Large intestine (tissue), 3 donors: ENCODE results near the gene MELK. TPM values are rescaled to one million over a fixed set of nuclear protein-coding genes. Genes with fewer than 3 reads are reported as not detected.
A peak's percentile ranks its signal among the peaks of the same experiment; 100 is the strongest.
"Not testable (repeated sequence)": the region's sequence is repeated elsewhere in the genome, so short reads cannot be mapped to it uniquely, and the experiment has no call there.

ENCODE experiments used
- DNase-seq, 2 donors: peaks; one replicate each; pipeline versions ENCODE4 v3.0.0 to v3.0.0-alpha.2; 2013
- H3K27ac ChIP-seq: one replicate; pipeline ENCODE4 v1.5.1; 2013; ENCODE audit warnings: low read length
- H3K27me3 ChIP-seq: 2 replicates; pipeline ENCODE4 v1.6.1; 2013; ENCODE audit warnings: low read length; ENCODE audit not compliant: control insufficient read depth, insufficient read depth
- H3K36me3 ChIP-seq: 2 replicates; pipeline ENCODE4 v1.6.1; 2013; ENCODE audit warnings: low read length; ENCODE audit not compliant: control insufficient read depth, insufficient read depth
- H3K4me1 ChIP-seq: one replicate; pipeline ENCODE4 v1.6.1; 2013; ENCODE audit warnings: low read length; ENCODE audit not compliant: control insufficient read depth, insufficient read depth
- H3K4me3 ChIP-seq: one replicate; pipeline ENCODE4 v1.5.1; 2013; ENCODE audit warnings: low read length
- H3K9me3 ChIP-seq: one replicate; pipeline ENCODE4 v1.6.1; 2013; ENCODE audit warnings: mild to moderate bottlenecking, low read depth, low read length, moderate library complexity; ENCODE audit not compliant: control insufficient read depth
- WGBS: methylation state at CpG from one replicate; pipeline ENCODE4 v1.1.5; 2013; ENCODE audit warnings: low lambda C conversion rate; ENCODE audit not compliant: insufficient coverage; 5-methylcytosine and 5-hydroxymethylcytosine counted together
- polyA plus RNA-seq: library from polyadenylated mRNA; unstranded; fragments of 120-200 nt; gene quantifications from one replicate; pipeline ENCODE4 v1.2.1, GENCODE V29; 2013

Gene MELK
- polyA plus RNA-seq, 1 donor, result 8.6 TPM

DNA sequence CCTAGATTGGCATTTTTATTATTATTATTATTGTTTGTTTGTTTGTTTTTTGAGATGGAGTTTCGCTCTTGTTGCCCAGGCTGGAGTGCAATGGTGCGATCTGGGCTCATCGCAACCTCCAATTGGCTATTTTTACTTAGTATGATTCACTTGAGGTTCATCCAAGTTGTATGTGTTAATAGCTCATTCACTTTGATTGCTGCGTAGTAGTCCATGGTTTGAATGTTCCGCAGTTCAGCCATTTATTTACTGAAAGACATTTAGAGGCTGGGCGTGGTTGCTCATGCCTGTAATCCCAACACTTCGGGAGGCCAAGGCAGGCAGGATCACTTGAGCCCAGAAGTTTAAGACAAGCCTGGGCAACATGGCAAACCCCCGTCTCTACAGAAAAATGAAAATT is 22.6 kb upstream of the MELK start:
- no peak overlapping the region for H3K4me3 ChIP-seq
- no peak overlapping the region for H3K27ac ChIP-seq
- DNase-seq, result no peak
- H3K9me3 ChIP-seq, result no peaks in the 10 kb centered on the region
- no peaks in the 10 kb centered on the region for H3K36me3 ChIP-seq
- no peaks in the 10 kb centered on the region for H3K27me3 ChIP-seq
- H3K4me1 ChIP-seq, result no peaks in the 10 kb centered on the region
- WGBS, result no CpG with 5 or more reads among the region's 8 CpGs

DNA sequence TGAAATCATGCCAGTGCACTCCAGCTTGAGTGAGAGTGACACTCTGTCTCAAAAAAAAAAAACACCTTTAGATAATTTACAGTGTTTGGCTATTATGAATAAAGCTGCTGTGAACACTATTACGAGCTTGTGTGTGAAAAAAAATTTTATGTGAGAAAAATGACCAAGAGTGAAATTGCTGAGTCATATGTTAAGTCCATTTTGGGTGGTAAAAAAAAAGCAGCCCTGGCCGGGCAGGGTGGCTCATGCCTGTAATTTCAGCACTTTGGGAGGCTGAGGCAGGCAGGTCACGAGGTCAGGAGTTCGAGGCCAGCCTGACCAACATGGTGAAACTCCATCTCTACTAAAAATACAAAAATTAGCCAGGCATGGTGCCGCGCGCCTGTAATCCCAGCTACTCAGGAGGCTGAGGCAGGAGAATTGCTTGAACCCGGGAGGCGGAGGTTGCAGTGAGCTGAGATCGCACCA is 22.0 kb upstream of the MELK start:
- H3K4me1 ChIP-seq, H3K9me3 ChIP-seq, H3K4me3 ChIP-seq, DNase-seq, H3K36me3 ChIP-seq, H3K27ac ChIP-seq, H3K27me3 ChIP-seq: not testable (repeated sequence)
- WGBS, result 100% methylated on average over 1 of the region's 10 CpGs

DNA sequence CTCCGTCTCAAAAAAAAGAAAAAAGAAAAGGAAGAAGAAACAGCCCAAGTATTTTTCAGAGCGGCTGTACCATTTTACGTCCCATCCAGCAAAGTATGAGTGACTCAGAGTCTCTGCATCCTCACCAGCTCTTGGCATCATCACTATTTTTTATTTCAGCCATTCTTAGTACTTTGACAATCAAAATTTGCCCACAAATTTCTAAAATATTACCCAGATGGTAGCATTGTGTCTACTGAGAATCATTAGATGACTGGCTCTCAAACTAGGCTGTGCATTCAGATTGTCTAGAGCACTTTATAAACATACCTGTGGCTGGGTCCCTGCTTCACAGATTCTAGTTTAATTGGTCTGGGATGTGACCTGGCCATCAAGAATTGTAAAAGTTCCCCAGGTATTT is 21.6 kb upstream of the MELK start:
- H3K36me3 ChIP-seq, result no peaks in the 10 kb centered on the region
- 100% methylated on average over 2 of the region's 3 CpGs for WGBS

DNA sequence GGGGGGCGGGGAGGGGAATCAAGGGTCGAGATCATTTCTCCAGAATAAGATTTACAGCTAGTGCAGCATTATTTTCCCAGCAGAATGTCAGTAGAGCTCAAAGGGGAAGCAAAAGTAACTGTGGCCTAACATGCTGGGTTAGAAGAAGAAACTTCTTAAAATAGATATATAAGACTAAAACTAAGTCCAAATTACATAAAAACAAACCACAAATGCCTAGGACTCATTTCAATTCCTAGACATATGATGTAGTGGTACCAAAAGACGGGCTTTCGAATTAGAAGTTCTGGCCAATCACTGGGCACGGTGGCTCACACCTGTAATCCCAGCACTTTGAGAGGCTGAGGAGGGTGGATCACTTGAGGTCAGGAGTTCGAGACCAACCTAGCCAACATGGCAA is 20.8 kb upstream of the MELK start:
- no peaks in the 10 kb centered on the region for H3K4me1 ChIP-seq
- H3K27ac ChIP-seq, result no peak overlapping the region
- no CpG with 5 or more reads among the region's 6 CpGs for WGBS
- no peaks in the 10 kb centered on the region for H3K27me3 ChIP-seq
- H3K9me3 ChIP-seq, result no peaks in the 10 kb centered on the region
- H3K36me3 ChIP-seq, result no peaks in the 10 kb centered on the region
- no peak for DNase-seq
- H3K4me3 ChIP-seq, result no peak overlapping the region

More for the DNA sequence above, 21.6 kb upstream of the MELK start:
- Histone ChIP-seq H3K27ac (no peak overlapping the region), H3K27me3 (no peaks in the 10 kb centered on the region), H3K9me3 (no peaks in the 10 kb centered on the region), H3K4me1 (no peaks in the 10 kb centered on the region), H3K4me3 (no peak overlapping the region)
- no peak for DNase-seq

DNA sequence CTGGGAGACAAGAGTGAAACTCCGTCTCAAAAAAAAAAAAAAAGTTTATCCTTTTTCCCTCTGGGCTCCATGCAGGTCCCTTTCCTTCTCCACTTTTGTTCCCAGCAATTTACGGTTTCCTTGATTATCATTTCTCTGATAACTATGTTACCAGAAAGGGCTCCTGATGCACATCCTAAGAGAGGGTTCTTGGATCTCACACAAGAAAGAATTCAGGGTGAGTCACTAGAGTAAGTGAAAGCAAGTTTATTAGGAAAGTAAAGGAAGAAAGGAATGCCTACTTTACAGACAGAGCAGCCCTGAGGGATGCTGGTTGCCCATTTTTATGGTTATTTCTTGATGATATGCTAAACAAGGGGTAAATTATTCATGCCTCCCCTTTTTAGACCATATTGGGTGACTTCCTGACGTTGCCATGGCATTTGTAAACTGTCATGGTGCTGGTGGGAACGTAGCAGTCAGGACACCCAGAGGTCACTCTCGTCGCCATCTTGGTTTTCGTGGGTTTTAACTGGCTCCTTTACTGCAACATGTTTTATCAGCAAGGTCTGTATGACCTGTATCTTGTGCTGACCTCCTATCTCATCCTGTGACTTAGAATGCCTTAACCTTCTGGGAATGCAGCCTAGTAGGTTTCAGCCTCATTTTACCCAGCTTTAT is 13.5 kb upstream of the MELK start:
- Histone ChIP-seq H3K9me3 (no peaks in the 10 kb centered on the region), H3K4me3 (no peak overlapping the region), H3K27ac (no peak overlapping the region), H3K4me1 (no peaks in the 10 kb centered on the region), H3K27me3 (no peaks in the 10 kb centered on the region), H3K36me3 (no peaks in the 10 kb centered on the region)
- WGBS, result no CpG with 5 or more reads among the region's 7 CpGs
- no peak for DNase-seq

DNA sequence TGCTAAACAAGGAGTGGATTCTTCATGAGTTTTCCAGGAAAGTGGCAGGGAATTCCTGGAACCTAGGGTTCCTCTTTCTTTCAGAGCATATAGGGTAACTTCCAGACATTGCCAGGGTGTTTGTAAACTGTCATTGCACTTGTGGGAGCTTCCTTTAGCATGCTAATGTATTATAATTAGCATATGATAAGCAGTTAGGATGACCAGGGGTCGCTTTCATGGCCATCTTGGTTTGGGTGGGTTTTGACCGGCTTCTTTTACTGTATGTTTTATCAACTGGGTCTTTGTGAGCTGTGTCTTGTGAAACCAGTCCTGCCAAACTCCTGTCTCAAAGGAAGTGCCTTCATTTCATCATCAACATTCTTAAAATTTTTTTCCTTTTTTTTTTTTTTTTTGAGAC is 11.9 kb upstream of the MELK start:
- no CpG with 5 or more reads among the region's 2 CpGs for WGBS
- no peak overlapping the region for H3K27ac ChIP-seq
- DNase-seq, result no peak
- no peaks in the 10 kb centered on the region for H3K36me3 ChIP-seq
- no peaks in the 10 kb centered on the region for H3K4me1 ChIP-seq
- H3K27me3 ChIP-seq, result no peaks in the 10 kb centered on the region
- no peaks in the 10 kb centered on the region for H3K9me3 ChIP-seq
- H3K4me3 ChIP-seq, result no peak overlapping the region

DNA sequence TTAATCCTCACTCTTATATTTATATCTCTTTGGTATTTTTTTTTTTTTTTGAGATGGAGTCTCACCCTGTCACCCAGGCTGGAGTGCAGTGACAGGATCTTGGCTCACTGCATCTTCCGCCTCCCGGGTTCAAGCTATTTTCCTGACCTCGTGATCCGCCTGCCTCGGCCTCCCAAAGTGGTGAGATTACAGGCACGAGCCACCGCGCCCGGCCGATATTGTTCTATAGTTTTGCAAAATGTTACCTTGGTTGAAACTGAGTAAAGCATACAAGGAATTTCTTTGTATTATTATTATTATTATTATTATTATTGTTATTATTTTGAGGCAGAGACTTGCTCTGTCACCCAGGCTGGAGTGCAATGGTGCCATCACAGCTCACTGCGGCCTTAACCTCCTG is 9.9 kb upstream of the MELK start:
- H3K27me3 ChIP-seq, H3K4me3 ChIP-seq, H3K27ac ChIP-seq, DNase-seq, H3K9me3 ChIP-seq, H3K4me1 ChIP-seq, H3K36me3 ChIP-seq: not testable (repeated sequence)
- WGBS, result no CpG with 5 or more reads among the region's 11 CpGs

DNA sequence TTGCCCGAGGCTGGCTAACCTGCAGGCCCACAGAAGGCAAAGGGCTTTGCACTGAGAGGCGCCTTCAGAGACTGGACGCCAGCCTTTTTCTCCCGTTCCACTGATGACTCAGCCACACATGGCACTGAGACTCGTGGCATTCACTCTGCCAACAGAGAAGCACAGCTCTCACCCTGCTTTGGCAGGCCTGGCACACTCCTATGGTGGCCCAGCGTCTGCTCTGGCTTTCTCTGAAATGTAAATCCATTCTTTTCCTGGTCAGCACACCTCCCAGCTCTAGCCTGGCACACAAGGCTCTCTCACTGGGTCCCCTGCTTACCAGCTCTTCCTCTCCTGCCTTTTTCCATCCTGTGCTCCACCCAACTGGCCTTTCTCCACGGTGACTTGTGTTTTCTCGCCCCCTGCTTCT is 5.9 kb upstream of the MELK start:
- 69% methylated on average over 2 of the region's 8 CpGs for WGBS
- H3K27ac ChIP-seq, result no peak overlapping the region
- H3K4me1 ChIP-seq, result no peaks in the 10 kb centered on the region
- no peaks in the 10 kb centered on the region for H3K27me3 ChIP-seq
- no peaks in the 10 kb centered on the region for H3K9me3 ChIP-seq
- DNase-seq, result no peak
- no peaks in the 10 kb centered on the region for H3K36me3 ChIP-seq
- H3K4me3 ChIP-seq, result no peak overlapping the region

DNA sequence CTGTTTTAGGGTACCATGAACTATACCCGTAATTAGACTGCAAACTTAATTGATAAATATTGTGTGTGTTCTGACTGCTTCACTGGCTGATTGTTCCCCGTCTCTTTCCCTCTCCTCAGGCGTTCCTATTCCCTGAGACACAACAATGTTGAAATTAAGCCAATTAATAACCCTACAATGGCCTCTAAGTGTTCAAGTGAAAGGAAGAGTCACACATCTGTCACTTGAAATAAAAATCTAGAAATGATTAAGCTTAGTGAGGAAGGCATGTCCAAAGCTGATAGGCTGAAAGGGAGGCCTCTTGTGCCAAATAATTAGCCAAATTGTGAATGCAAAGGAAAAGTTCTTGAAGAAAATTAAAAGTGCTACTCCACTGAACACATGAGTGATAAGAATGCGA is 4.0 kb upstream of the MELK start:
- not testable (repeated sequence) for H3K9me3 ChIP-seq, H3K4me1 ChIP-seq, DNase-seq, H3K27me3 ChIP-seq, H3K27ac ChIP-seq, H3K36me3 ChIP-seq, H3K4me3 ChIP-seq
- WGBS, result 90% methylated on average over 1 of the region's 4 CpGs

DNA sequence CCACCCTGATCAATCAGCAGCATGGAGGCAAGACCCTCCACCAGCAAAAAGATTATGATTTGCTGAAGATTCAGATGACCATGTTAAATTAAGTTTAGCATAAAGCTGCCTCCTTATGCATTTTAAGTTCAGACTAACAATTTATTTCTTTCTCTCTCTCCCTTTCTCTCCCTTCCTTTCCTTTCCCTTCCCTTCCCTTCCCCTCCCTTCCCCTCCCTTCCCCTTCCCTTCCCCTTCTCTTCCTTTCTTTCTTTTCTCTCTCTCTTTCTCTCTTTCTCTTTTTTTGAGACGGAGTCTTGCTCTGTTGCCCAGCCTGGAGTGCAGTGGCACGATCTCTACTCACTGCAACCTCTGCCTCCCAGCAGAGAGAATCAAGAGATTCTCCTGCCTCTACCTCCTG is 1.4 kb upstream of the MELK start:
- DNase-seq, result no peak
- WGBS, result no CpG with 5 or more reads among the region's 2 CpGs
- Histone ChIP-seq H3K27me3 (no peaks in the 10 kb centered on the region), H3K36me3 (no peaks in the 10 kb centered on the region), H3K4me1 (no peaks in the 10 kb centered on the region), H3K4me3 (no peak overlapping the region), H3K27ac (no peak overlapping the region), H3K9me3 (no peaks in the 10 kb centered on the region)

DNA sequence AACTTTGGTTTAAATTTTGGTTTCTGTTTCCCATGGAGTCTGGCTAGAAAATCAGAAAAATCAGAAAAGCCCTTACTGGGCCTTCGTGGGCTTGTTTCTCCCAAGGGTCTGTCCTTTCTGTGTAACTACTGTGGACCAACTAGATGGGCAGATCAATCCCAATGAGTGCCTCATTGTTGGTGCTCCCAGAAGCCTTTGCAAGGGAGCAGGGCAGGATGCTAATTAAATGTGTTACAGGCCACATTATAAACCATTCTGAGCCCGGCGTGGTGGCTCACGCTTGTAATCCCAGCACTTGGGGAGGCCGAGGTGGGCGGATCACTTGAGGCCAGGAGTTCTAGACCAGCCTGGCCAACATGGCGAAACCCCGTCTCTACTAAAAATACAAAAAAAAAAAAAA is 1.4 kb downstream of the MELK start:
- H3K27me3 ChIP-seq, DNase-seq, H3K27ac ChIP-seq, H3K36me3 ChIP-seq, H3K9me3 ChIP-seq, H3K4me1 ChIP-seq: not testable (repeated sequence)
- WGBS, result no CpG with 5 or more reads among the region's 8 CpGs
- H3K4me3 ChIP-seq, result peak overlapping the region; percentile 96
